GM12874 (cell line): Measurements from ENCODE around the gene GRID1.

Experiments
- TF ChIP-seq, protein P1 (sequence below): IDR thresholded peaks from 2 replicates; pipeline ENCODE4 v1.5.1; 2011; ENCODE audit warnings: low read depth, mild to moderate bottlenecking, control low read depth, low read length, moderate library complexity; ENCODE audit not compliant: insufficient read depth

GRID1 gene

DNA sequence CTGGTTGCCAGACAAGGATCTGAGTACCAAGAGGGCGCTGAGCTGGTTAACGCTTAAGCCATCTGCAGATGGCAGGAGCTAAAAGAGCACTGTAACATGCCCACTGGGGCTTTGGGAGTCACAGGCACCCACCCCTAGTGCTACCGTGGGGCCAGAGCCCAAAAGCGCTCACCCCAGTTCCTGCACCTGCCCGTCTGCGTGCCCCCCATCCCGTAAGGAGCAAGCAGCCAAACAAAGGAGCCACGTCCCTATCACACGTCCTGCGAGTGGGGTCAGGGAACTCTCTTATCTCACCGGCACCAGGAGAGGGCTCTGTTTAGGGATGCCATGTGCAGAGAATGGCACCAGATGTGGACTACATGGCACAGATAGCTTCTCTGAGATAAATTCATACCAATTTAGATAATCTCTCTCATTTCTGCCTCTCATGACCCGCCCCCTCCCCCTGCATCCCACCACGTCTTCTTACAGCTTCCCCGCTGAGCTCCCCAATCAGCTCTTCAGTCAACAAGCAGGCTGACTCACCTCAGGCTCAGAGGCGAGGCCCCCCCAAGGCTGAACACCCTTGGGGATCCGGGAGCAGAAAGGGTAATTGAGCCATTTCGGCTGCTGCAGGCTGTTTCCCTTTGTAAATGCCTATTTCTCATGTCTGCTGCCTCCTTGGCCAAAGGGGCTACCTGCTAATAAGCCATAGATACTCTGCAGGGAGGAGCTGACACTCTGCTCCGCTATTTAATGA, 235.7 kb downstream of the GRID1 start:
- TF ChIP-seq, protein P1, sequence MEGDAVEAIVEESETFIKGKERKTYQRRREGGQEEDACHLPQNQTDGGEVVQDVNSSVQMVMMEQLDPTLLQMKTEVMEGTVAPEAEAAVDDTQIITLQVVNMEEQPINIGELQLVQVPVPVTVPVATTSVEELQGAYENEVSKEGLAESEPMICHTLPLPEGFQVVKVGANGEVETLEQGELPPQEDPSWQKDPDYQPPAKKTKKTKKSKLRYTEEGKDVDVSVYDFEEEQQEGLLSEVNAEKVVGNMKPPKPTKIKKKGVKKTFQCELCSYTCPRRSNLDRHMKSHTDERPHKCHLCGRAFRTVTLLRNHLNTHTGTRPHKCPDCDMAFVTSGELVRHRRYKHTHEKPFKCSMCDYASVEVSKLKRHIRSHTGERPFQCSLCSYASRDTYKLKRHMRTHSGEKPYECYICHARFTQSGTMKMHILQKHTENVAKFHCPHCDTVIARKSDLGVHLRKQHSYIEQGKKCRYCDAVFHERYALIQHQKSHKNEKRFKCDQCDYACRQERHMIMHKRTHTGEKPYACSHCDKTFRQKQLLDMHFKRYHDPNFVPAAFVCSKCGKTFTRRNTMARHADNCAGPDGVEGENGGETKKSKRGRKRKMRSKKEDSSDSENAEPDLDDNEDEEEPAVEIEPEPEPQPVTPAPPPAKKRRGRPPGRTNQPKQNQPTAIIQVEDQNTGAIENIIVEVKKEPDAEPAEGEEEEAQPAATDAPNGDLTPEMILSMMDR: no peak

DNA sequence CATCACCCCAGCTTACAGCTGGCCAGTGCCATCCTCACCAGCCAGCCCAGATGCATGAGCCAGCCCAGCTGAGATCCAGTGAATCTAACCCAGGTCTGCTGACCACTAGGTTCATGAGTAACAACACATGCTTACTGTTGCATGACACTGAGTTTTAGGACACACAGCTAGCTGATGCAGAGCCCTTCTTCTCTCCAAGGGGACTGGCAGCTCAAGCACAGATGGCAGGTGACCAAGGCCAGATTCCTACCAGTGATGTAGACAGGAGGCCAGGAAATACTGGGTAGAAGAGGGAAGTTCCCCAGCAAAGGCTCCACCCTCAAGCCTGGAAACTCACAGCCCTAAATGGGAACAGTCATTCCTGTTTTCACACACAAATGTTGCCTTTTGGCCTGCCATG, 236.6 kb downstream of the GRID1 start:
- TF ChIP-seq, protein P1: no peak

DNA sequence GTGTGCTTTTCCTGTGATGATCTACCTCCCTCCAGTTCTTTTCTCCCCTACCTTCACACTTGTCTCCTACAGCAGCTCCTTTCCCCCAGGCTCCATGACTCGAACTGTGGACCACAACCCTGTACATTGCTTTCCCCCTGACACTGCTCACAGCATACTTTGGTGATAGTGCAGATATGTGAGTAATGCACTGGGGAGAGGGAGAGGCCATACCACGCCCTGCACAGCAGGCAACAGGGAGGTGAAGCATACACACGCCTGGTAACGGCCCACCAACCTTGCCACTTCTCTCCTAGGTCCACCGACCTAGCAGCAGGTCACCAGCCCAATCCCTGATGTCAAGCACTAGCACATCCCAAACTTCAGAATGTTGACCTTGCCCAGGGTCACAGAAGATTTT, 238.2 kb downstream of the GRID1 start:
- TF ChIP-seq, protein P1: no peak

DNA sequence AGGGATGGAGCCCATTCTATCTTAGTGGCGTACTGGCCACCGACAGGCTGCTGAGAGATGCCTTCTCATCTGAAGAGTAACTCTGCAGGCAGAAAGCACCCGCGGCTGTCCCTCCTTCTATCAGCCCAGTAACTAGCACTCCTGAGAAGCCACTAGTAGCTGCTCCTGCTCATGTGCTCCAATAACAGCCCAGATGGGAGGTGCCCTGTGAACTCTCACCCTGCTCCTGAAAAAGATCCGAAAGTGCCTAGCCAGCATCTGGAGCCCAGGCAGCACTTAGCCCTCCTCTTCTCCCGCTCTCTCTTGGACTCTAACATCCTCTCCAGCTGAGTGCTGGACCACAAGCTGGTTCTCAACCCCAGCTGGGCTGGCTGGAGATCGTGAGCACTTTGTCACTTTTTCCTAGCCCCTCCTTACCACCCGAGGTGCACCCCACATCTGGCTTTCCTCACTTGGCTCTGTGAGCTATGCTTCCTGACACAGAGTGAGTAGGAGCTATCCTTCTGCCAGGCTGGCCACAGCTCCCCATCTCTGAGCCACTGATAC, 239.2 kb downstream of the GRID1 start:
- TF ChIP-seq, protein P1: no peak

DNA sequence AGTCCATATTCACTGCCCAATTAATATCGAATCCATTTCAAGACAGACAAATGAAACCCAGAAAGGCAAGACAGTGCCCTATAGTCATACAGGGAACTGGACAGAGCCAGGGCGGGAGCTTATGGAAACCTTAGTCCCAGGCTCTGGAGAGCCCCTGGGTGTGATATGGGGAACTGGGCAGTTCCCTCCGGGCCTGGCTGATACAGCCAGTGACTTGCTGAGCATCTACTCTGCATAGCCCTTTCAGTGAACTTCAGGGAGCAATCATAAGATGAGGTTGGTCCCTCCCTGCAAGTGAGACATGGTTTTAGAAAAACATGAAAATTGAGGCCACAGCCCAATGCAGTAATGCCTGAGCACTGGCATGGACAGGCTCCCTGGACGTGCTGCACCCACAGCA, 241.9 kb downstream of the GRID1 start:
- TF ChIP-seq, protein P1: no peak

DNA sequence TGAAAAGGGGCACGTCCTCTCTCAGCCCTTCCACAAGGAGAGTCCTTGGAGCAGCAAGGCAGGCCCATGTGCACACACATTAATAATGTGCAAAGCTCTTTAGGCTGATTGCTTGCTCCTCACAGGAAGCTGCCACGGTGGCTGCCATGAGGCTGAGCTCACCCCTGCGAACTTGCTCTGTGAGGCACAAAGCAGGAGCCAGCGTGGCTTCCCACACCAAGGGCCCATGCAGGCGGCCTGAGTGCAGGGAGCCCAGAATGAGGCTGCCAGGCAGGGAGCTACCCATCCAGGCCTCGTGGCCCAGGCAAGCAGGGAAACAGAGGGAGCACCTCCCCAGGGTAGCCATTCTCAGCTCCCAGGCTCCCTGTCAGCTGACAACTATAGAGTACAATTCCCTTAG, 242.9 kb downstream of the GRID1 start:
- TF ChIP-seq, protein P1: no peak

DNA sequence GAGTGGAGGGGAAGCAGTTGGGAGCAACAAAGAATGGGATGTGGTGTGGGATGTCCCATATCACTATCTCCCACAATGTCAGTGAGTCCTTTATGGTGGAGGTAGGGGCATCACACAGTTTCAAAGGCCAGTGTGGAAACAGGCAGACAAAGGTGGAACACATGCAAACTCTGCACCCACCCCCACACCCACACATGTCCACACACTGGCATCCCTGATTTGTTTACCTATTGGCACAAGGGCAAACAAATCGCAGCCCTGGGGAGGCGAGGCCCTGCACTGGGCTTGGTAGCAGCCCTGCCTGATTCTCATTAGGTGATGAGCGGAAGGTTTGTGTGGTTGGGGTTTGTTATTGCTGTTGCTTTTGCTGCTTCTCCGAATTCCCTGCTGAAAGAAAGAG, 243.3 kb downstream of the GRID1 start:
- TF ChIP-seq, protein P1: no peak
